ENCODE data around the gene CPT1B.
"Not testable (repeated sequence)": the region's sequence is repeated elsewhere in the genome, so short reads cannot be mapped to it uniquely, and the experiment has no call there.

CPT1B gene

GRCh38 chr22:50612168-50612527 is 33.9 kb upstream of the CPT1B start:
- TF ChIP-seq ZFX (IDR thresholded peaks at IDR 0.05): no peak
- no peak for TF ChIP-seq CTCF (conservative IDR thresholded peaks at IDR 0.05)
- H3K27ac ChIP-seq: no peak overlapping the region; the same call in 1 of the 2 replicates

GRCh38 chr22:50611341-50612060 is 33.3 kb upstream of the CPT1B start:
- no peak overlapping the region for H3K27ac ChIP-seq
- TF ChIP-seq ZFX (IDR thresholded peaks at IDR 0.05): no peak
- TF ChIP-seq CTCF (conservative IDR thresholded peaks at IDR 0.05): no peak

GRCh38 chr22:50610581-50610980 is 32.4 kb upstream of the CPT1B start:
- no peak for TF ChIP-seq CTCF (conservative IDR thresholded peaks at IDR 0.05)
- TF ChIP-seq ZFX (IDR thresholded peaks at IDR 0.05): no peak

GRCh38 chr22:50610041-50610451 is 31.8 kb upstream of the CPT1B start:
- TF ChIP-seq CTCF (conservative IDR thresholded peaks at IDR 0.05): no peak
- no peak for TF ChIP-seq ZFX (IDR thresholded peaks at IDR 0.05)
- H3K27ac ChIP-seq: no peak overlapping the region

More at GRCh38 chr22:50610581-50610980, 32.4 kb upstream of the CPT1B start:
- no peak overlapping the region for H3K27ac ChIP-seq

GRCh38 chr22:50609599-50609998 is 31.4 kb upstream of the CPT1B start:
- TF ChIP-seq ZFX (IDR thresholded peaks at IDR 0.05): no peak
- no peak for TF ChIP-seq CTCF (conservative IDR thresholded peaks at IDR 0.05)
- no peak overlapping the region for H3K27ac ChIP-seq

GRCh38 chr22:50608996-50609395 is 30.8 kb upstream of the CPT1B start:
- no peak overlapping the region for H3K27ac ChIP-seq
- TF ChIP-seq CTCF (conservative IDR thresholded peaks at IDR 0.05) (no peak), ZFX (IDR thresholded peaks at IDR 0.05) (no peak)

GRCh38 chr22:50608058-50608840 is 30.0 kb upstream of the CPT1B start:
- H3K27ac ChIP-seq: not testable (repeated sequence)

All from C4-2B (cell line).